T follicular helper cell (primary cell): ENCODE data around the gene FGFRL1.
A peak's percentile ranks its signal among the peaks of the same experiment; 100 is the strongest.

Experiments used
- DNase-seq: peaks from one replicate; pipeline ENCODE4 v3.0.0-alpha.2; 2020; ENCODE audit warnings: low read depth

The FGFRL1 gene

DNA sequence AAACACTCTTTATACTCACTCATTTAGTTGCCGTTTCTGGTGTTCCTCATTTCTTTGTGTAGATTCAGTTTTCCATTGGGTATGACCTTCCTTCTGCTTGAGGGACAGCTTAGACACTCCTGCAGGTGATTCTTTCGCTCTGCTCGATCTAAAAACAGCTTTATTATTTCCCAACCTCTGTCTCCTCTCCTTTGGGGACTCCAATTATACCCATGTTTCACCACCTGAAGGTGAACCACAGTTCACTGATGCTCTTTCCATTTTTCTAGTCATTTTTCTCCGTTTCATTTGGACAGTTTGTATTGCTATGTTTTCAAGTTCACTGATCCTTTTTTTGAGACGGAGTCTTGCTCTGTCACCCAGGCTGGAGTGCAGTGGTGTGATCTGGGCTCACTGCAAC, 4.6 kb upstream of the FGFRL1 start:
- no peak for DNase-seq

DNA sequence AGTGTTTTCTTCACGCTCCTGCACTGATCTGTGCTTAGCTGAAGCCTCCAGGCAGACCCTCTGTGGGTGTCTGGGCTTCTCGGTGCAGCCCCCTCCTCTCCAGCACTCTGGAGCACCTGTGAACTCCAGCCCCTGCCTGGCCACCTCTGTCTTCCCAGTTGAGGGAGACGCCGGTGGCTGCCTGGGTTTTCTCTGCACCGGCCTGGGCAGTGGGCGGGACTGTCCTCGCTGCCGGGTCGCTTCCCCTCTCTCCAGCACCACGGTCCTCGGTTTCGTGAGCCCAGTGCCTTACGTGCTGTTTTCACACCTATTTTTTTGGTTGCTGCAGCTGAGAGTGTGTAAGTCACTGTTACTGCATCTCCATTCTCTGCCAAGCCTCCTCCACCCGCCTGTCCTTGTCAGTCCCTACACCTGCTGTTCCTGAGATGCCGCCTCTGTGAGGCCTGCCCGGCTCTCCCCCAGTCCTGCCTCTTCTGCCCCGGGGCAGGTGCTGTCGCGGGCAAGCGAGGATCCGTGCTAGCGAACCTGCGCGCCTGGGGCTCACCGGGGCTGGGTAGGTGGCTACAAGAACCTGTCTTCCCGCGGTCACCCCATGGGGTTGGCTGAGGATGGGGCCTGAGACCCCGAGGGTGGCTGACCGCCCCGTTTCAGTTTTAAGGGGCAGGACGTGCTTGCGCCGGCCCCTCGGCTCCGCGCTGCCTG, 2.4 kb upstream of the FGFRL1 start:
- DNase-seq: peak; percentile 20

DNA sequence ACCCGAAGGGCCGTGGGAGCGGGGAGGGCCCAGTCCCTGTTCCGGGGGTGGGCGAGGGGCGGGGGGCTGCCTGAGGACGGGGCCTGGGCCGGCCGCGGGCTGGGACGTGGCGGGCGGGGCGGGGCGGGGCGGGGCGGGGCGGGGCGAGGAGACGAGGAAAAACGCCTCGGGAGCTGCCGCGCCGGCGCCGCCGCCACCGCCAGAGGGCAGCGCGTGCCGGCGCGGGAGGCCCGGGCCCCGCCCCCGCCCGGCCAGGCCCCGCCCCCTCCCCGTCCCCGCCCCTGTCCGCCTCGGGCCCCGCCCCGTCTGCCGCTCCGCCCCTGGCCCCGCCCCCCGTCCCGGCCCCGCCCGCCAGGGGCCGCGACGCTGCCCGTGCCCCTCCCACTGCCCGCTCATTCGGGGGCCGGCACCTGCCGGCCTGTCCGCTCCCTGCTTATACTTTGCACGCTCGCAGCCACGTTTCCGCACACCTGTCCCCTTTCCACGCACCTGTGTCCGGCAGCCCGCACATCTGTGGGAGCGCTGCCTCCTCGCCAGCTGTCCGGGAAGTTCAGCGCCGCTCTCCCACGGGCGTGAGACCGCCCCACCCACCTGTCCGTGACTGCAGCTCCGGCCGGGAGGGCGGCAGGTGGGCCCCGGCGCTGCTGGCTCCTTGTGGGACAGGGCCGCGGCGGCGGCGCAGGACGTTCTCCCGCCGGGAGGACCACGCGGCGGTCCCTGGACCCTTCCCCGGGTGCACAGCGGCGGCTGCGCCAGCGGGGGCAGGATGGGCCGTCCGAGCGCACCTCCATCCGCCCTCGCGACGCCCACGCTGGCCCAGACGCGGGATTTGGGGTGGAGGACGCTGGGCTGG, 1.7 kb upstream of the FGFRL1 start:
- DNase-seq: peak; percentile 69

DNA sequence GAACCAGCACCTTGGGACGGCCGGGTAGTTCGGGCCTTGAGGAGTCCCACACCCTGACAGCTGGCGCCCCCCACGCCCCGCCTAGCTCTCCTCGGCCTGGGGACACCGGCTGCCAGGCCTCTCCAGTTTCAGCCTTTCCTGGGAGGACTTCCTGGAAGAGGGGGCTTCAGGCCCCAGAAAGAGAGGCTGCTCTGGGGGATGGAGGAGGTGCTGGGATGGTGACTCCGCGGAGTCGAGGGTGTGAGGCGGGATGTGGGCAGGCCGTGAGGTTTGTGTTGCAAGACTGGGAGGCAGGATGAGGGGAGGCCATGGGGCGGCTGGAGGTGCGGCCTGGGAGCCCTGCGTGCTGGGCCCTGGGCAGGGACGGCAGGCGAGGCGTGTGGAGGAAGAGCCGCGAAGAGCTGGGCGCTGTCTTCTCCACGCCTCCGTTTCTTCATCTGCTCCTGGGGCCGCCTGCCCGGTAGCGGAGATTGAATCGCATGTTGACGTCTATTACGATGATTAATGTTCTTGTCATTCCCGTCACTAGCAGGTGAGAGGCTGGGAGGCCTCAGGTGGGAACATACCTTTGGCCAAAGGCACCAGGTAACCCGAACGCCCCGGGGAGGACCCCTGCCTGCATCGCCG, 918 bp upstream of the FGFRL1 start:
- peak; percentile 51 for DNase-seq

DNA sequence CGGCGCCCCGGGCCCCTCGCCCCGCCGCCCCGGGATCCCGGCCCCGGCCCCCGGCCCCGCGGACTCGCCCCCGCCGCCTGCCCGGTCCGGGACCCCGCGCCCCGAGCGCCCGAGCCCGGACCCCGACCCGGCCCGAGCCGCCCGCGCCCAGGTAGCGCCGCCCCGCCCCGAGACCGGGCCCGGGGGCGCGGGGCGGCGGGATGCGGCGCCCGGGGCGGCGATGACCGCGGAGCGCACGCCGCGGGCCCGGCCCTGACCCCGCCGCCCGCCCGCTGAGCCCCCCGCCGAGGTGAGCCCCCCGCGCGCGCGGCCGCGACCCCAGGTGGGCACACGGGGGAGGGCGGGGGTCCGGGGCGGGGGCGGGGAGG, 224 bp downstream of the FGFRL1 start:
- no peak for DNase-seq

GRCh38 chr4:1012034-1012739, 761 bp downstream of the FGFRL1 start:
- DNase-seq: peak; percentile 37

GRCh38 chr4:1013225-1014073, 2.0 kb downstream of the FGFRL1 start:
- no peak for DNase-seq

GRCh38 chr4:1014291-1015167, 3.1 kb downstream of the FGFRL1 start:
- DNase-seq: no peak

GRCh38 chr4:1015179-1015578, 3.8 kb downstream of the FGFRL1 start:
- no peak for DNase-seq

- DNase-seq: no peak
Measured at GRCh38 chr4:1015746-1016145, 4.3 kb downstream of the FGFRL1 start.

DNA sequence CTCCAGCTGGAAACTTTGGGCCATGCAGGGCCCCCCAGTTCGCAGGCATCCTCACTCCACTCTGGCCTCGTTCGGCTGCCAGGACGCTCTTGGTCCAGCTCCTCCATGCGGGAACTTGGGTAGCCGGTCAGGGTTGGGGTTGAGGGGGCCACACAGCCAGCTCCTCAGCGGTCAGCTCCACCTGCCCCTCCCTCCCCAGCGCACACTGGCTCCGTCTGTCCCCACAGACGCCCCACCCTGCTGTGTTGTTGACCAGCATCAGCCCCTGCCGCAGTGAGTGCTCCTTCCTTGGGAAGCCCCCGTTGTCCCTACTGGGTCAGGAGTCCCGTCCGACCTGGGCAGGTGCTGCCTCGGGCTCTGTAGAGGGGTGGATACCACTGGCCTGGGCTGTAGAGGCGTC, 5.8 kb downstream of the FGFRL1 start:
- no peak for DNase-seq

- no peak for DNase-seq
Measured at GRCh38 chr4:1017706-1018105, 6.3 kb downstream of the FGFRL1 start.

GRCh38 chr4:1018147-1019020, 7.0 kb downstream of the FGFRL1 start:
- DNase-seq: no peak

GRCh38 chr4:1019320-1019719, 7.9 kb downstream of the FGFRL1 start:
- DNase-seq: no peak

DNA sequence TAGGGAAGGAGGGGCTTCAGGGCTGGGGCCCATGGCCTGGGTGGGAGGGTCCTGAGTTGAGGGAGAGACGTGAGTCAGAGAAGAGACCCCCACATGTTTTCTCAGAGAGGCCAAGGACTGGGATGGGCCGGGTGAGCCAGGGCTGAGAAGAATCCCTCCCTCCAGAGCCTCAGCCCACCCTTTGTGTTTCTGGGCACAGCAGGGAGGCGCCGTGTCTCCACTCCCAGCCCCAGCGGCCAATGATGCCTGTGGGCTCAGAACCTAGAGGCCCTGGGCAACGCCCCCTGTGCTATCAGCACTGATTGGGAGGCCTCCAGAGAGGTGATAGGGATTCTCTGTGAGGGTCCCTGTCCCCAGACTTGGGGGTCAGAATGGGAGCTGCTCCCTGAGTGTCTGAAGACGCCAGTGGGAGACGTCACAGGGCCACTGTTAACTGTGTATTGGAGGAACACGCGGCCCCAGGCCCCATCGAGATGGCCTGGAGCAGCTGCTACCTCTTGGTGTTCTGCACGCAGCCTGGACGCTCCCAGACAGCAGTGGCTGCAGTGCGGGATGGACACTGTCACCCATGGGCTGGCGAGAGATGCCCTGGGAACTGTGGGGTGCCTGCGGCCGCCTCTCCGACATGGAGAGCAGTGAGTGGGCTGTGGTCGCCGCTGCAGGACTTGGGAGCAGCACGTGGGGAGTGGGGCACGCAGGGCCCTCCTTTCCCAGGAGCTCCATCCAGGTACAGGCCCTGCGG, 8.5 kb downstream of the FGFRL1 start:
- no peak for DNase-seq

- DNase-seq: no peak
Measured at GRCh38 chr4:1021386-1022050, 10.1 kb downstream of the FGFRL1 start.

DNA sequence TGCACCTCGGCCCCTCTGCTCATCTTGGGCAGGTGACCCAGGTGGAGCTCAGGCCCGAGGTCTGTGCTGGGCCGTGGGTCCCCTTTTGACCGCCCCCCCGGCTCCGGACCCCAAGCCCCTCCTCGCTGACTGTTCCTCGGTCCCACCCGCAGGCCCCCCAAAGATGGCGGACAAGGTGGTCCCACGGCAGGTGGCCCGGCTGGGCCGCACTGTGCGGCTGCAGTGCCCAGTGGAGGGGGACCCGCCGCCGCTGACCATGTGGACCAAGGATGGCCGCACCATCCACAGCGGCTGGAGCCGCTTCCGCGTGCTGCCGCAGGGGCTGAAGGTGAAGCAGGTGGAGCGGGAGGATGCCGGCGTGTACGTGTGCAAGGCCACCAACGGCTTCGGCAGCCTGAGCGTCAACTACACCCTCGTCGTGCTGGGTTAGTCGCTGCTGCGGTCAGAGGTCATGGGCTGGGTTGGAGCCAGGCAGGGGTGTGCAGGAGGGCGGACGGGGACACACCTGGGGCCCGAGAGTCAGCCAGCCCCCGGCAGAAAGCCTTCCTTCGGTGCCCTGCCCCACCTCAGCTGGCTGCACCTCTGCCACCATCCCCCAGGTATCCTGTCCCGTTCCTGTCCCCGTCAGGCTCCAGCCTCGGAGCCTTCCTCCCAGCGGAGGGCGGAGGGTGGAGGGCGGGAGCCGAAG, 10.8 kb downstream of the FGFRL1 start:
- DNase-seq: no peak

- DNase-seq: no peak
Measured at GRCh38 chr4:1022739-1023066, 11.3 kb downstream of the FGFRL1 start.
